NCI-H1092 (cell line): ENCODE measurements around the gene FZD2.
"Not testable (repeated sequence)": the region's sequence is repeated elsewhere in the genome, so short reads cannot be mapped to it uniquely, and the experiment has no call there.

Experiments used
- DNase-seq: peaks from one replicate; lab custom pipeline; 2025; lab: John Stamatoyannopoulos, UW

FZD2 gene

GRCh38 chr17:44575403-44575802, 18.1 kb downstream of the FZD2 start:
- DNase-seq = no peak

GRCh38 chr17:44578947-44579346, 21.7 kb downstream of the FZD2 start:
- DNase-seq = no peak

- no peak for DNase-seq
Measured at GRCh38 chr17:44581868-44582267, 24.6 kb downstream of the FZD2 start.

- no peak for DNase-seq
Measured at GRCh38 chr17:44584443-44584842, 27.2 kb downstream of the FZD2 start.

- no peak for DNase-seq
Measured at GRCh38 chr17:44585315-44585714, 28.0 kb downstream of the FZD2 start.

GRCh38 chr17:44587339-44587738, 30.1 kb downstream of the FZD2 start:
- no peak for DNase-seq

- DNase-seq = no peak
Measured at GRCh38 chr17:44589316-44590071, 32.2 kb downstream of the FZD2 start.

- not testable (repeated sequence) for DNase-seq
Measured at GRCh38 chr17:44590072-44590462, 32.8 kb downstream of the FZD2 start.

- not testable (repeated sequence) for DNase-seq
Measured at GRCh38 chr17:44590762-44591161, 33.5 kb downstream of the FZD2 start.

- DNase-seq = no peak
Measured at GRCh38 chr17:44591206-44591605, 33.9 kb downstream of the FZD2 start.

GRCh38 chr17:44593156-44593555, 35.9 kb downstream of the FZD2 start:
- no peak for DNase-seq

GRCh38 chr17:44595216-44595775, 38.0 kb downstream of the FZD2 start:
- DNase-seq = no peak

GRCh38 chr17:44598329-44598728, 41.0 kb downstream of the FZD2 start:
- DNase-seq = no peak

- no peak for DNase-seq
Measured at GRCh38 chr17:44598932-44599297, 41.6 kb downstream of the FZD2 start.

- DNase-seq = no peak
Measured at GRCh38 chr17:44599298-44600175, 42.3 kb downstream of the FZD2 start.

GRCh38 chr17:44601539-44601938, 44.3 kb downstream of the FZD2 start:
- peak; percentile 13 for DNase-seq

GRCh38 chr17:44601973-44602372, 44.7 kb downstream of the FZD2 start:
- DNase-seq = no peak

GRCh38 chr17:44602390-44602789, 45.1 kb downstream of the FZD2 start:
- no peak for DNase-seq

GRCh38 chr17:44602970-44603369, 45.7 kb downstream of the FZD2 start:
- DNase-seq = no peak

- DNase-seq = no peak
Measured at GRCh38 chr17:44604116-44604761, 47.0 kb downstream of the FZD2 start.

- no peak for DNase-seq
Measured at GRCh38 chr17:44604768-44605485, 47.6 kb downstream of the FZD2 start.

- no peak for DNase-seq
Measured at GRCh38 chr17:44606658-44607057, 49.4 kb downstream of the FZD2 start.
